NCI-H524 treated with DMSO at 0.1 percent for 48 hours (cell line): ENCODE measurements around the gene EPX.

Experiments used
- DNase-seq: peaks from one replicate; lab custom pipeline; 2025; lab: John Stamatoyannopoulos, UW

EPX gene

GRCh38 chr17:58186591-58186990 is 5.9 kb upstream of the EPX start:
- DNase-seq = no peak

GRCh38 chr17:58187063-58187462 is 5.5 kb upstream of the EPX start:
- DNase-seq = no peak

- no peak for DNase-seq
Observed at GRCh38 chr17:58187675-58188074, 4.9 kb upstream of the EPX start.

- no peak for DNase-seq
Observed at GRCh38 chr17:58189436-58190146, 2.9 kb upstream of the EPX start.

GRCh38 chr17:58191241-58191896 is 1.2 kb upstream of the EPX start:
- no peak for DNase-seq

- DNase-seq = no peak
Observed at GRCh38 chr17:58193641-58194255, 1.2 kb downstream of the EPX start.

- no peak for DNase-seq
Observed at GRCh38 chr17:58195518-58196123, 3.1 kb downstream of the EPX start.

- DNase-seq = no peak
Observed at GRCh38 chr17:58196610-58197009, 4.1 kb downstream of the EPX start.

GRCh38 chr17:58200024-58200633 is 7.6 kb downstream of the EPX start:
- peak; percentile 27 for DNase-seq

- no peak for DNase-seq
Observed at GRCh38 chr17:58202859-58203258, 10.3 kb downstream of the EPX start.

- no peak for DNase-seq
Observed at GRCh38 chr17:58204796-58205195, 12.3 kb downstream of the EPX start.

- no peak for DNase-seq
Observed at GRCh38 chr17:58205936-58206335, 13.4 kb downstream of the EPX start.

- no peak for DNase-seq
Observed at GRCh38 chr17:58207451-58207850, 14.9 kb downstream of the EPX start.

- no peak for DNase-seq
Observed at GRCh38 chr17:58208344-58208743, 15.8 kb downstream of the EPX start.

GRCh38 chr17:58210922-58211321 is 18.4 kb downstream of the EPX start:
- DNase-seq = no peak

- DNase-seq = no peak
Observed at GRCh38 chr17:58215685-58216084, 23.2 kb downstream of the EPX start.

- no peak for DNase-seq
Observed at GRCh38 chr17:58217766-58218165, 25.2 kb downstream of the EPX start.

- DNase-seq = peak; percentile 64
Observed at GRCh38 chr17:58219007-58219788, 26.7 kb downstream of the EPX start, which contains the start of gene MKS1. MKS1 (minus strand) TSS chr17:58219255; CDS start chr17:58219230, 25 bp downstream.

GRCh38 chr17:58219789-58220183 is 27.3 kb downstream of the EPX start:
- no peak for DNase-seq

GRCh38 chr17:58224315-58224714 is 31.8 kb downstream of the EPX start:
- no peak for DNase-seq

- no peak for DNase-seq
Observed at GRCh38 chr17:58227733-58228132, 35.2 kb downstream of the EPX start.

GRCh38 chr17:58228679-58229078 is 36.2 kb downstream of the EPX start:
- no peak for DNase-seq
